Thoracic aorta (tissue), 2 donors: ENCODE results near the gene LPA. TPM values are rescaled to one million over a fixed set of nuclear protein-coding genes. Genes with fewer than 3 reads are reported as not detected.
"Not testable (repeated sequence)": the region's sequence is repeated elsewhere in the genome, so short reads cannot be mapped to it uniquely, and the experiment has no call there.

Source experiments
- ATAC-seq: fragments of 150-250 bp; one replicate; pipeline ENCODE4 v1.8.0; 2017; ENCODE audit warnings: low read depth; ENCODE audit not compliant: insufficient number of reproducible peaks, low FRiP score
- DNase-seq: peaks from one replicate; pipeline ENCODE4 v3.0.0-alpha.2; 2020; ENCODE audit warnings: low spot score
- H3K27ac ChIP-seq, 2 donors: fragments of 200-600 bp; sonication (generic); 1 replicate in 1 of 2; 2 replicates in 1 of 2; pipeline ENCODE4 v1.5.1; 2016; ENCODE audit warnings: mild to moderate bottlenecking in 2 of 2, moderate library complexity in 2 of 2
- H3K27me3 ChIP-seq: fragments of 200-600 bp; sonication (generic); replicated peaks from 2 replicates; pipeline ENCODE4 v1.6.0; 2016; ENCODE audit warnings: mild to moderate bottlenecking; ENCODE audit not compliant: insufficient read depth
- H3K36me3 ChIP-seq: fragments of 200-600 bp; sonication (generic); one replicate; pipeline ENCODE4 v1.5.1; 2016
- H3K4me1 ChIP-seq, 2 donors: fragments of 200-600 bp; sonication (generic); 1 replicate in 1 of 2; 2 replicates in 1 of 2; pipeline versions ENCODE4 v1.5.1 to v1.6.0; 2016; ENCODE audit warnings: low read depth in 2 of 2, mild to moderate bottlenecking in 1 of 2; ENCODE audit not compliant: control insufficient read depth in 1 of 2
- H3K4me3 ChIP-seq: fragments of 200-600 bp; sonication (generic); 2 replicates; pipeline ENCODE4 v1.5.1; 2016; ENCODE audit warnings: mild to moderate bottlenecking
- H3K9me3 ChIP-seq: fragments of 200-600 bp; sonication (generic); 2 replicates; pipeline ENCODE4 v1.5.1; 2016
- CTCF ChIP-seq: fragments of 200-600 bp; sonication (generic); IDR thresholded peaks from one replicate; pipeline ENCODE4 v1.5.1; 2019; ENCODE audit warnings: antibody characterized with exemption
- total RNA-seq, 2 donors: library from RNA; depleted of rRNA; stranded (reverse); fragments of >200 nt; gene quantifications; one replicate each; pipeline versions ENCODE4 v1.1.0 to v1.2.3, GENCODE V29; 2016

Gene LPA
- total RNA-seq, 2 donors from 2014 or later, result not detected

GRCh38 chr6:160634706-160635105, 29.4 kb downstream of the LPA start:
- Histone ChIP-seq H3K4me3 (no peak overlapping the region), H3K36me3 (no peaks in the 10 kb centered on the region), H3K27me3 (no peaks in the 10 kb centered on the region), H3K9me3 (no peaks in the 10 kb centered on the region), H3K4me1 (no peaks in the 10 kb centered on the region), H3K27ac (no peak overlapping the region)
- no peak for ATAC-seq
- no peak for DNase-seq
- TF ChIP-seq CTCF, result no peak

GRCh38 chr6:160595838-160596832, 67.9 kb downstream of the LPA start:
- H3K36me3 ChIP-seq, result no peaks in the 10 kb centered on the region
- no peak for TF ChIP-seq CTCF
- DNase-seq (no peak), ATAC-seq (no peak)
- peak overlapping the region; percentile 11 for H3K4me3 ChIP-seq
- H3K27ac ChIP-seq, result no peak overlapping the region
- no peaks in the 10 kb centered on the region for H3K27me3 ChIP-seq
- H3K4me1 ChIP-seq, result no peaks in the 10 kb centered on the region
- H3K9me3 ChIP-seq, result no peaks in the 10 kb centered on the region

DNA sequence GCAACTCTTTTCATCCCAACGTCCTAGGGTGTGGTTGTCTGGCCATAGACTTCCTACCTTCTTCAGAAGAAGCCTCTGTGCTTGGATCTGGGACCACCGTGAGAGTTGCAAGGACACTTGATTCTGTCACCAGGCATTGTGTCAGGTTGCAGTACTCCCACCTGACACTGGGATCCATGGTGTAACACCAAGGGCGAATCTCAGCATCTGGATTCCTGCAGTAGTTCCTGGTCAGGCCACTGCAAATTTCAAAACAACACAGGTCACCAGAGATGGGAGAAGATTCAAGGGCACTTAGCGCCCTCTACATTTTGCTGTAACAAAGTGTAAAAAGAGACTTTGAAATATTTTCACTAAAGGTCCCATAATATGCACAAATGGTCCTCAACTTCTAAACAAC, 68.8 kb downstream of the LPA start:
- not testable (repeated sequence) for H3K9me3 ChIP-seq, H3K27me3 ChIP-seq, H3K27ac ChIP-seq, H3K36me3 ChIP-seq, H3K4me3 ChIP-seq, ATAC-seq, DNase-seq, H3K4me1 ChIP-seq

DNA sequence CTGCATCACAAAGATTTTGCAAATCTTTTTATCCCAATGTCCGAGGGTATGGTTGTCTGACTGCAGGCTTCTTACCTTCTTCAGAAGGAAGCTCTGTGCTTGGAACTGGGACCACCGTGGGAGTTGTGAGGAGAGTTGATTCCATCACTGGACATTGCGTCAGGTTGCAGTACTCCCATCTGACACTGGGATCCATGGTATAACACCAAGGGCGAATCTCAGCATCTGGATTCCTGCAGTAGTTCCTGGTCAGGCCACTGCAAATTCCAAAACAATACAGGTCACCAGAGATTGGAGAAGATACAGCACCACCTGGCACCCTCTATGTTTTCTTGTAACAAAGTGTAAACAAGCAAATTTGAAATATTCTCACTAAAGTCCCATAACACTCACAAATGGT, 77.7 kb downstream of the LPA start:
- H3K4me3 ChIP-seq, result no peak overlapping the region
- TF ChIP-seq CTCF, result no peak
- H3K27ac ChIP-seq, result no peak overlapping the region
- H3K9me3 ChIP-seq, result peaks cover 3% of the 10 kb centered on the region
- H3K27me3 ChIP-seq, result no peaks in the 10 kb centered on the region
- no peaks in the 10 kb centered on the region for H3K4me1 ChIP-seq
- no peaks in the 10 kb centered on the region for H3K36me3 ChIP-seq
- ATAC-seq (no peak), DNase-seq (no peak)

- Histone ChIP-seq H3K9me3 (peaks cover 3% of the 10 kb centered on the region), H3K4me1 (no peaks in the 10 kb centered on the region), H3K27ac (no peak overlapping the region), H3K27me3 (no peaks in the 10 kb centered on the region), H3K36me3 (no peaks in the 10 kb centered on the region), H3K4me3 (no peak overlapping the region)
- DNase-seq (no peak), ATAC-seq (no peak)
- TF ChIP-seq CTCF, result no peak
These were observed 80.3 kb downstream of the LPA start for GRCh38 chr6:160583794-160584193.
